Transverse colon (tissue), 4 donors: ENCODE data around the gene MACROH2A2. TPM values are rescaled to one million over a fixed set of nuclear protein-coding genes. Genes with fewer than 3 reads are reported as not detected.
A peak's percentile ranks its signal among the peaks of the same experiment; 100 is the strongest.

ENCODE experiments used
- DNase-seq: peaks from one replicate; pipeline ENCODE4 v3.0.0-alpha.2; 2019
- H3K27ac ChIP-seq, 4 donors: fragments of 200-600 bp; sonication (generic); 2 replicates each; pipeline ENCODE4 v1.5.1; 2016 to 2018; ENCODE audit warnings: inconsistent platforms in 4 of 4
- H3K27me3 ChIP-seq: fragments of 200-600 bp; sonication (generic); 2 replicates; pipeline ENCODE4 v1.5.1; 2017; ENCODE audit warnings: inconsistent platforms
- H3K36me3 ChIP-seq, 4 donors: fragments of 200-600 bp; sonication (generic); 2 replicates each; pipeline ENCODE4 v1.5.1; 2017 to 2019; ENCODE audit warnings: inconsistent platforms in 4 of 4
- H3K4me1 ChIP-seq, 4 donors: fragments of 200-600 bp; sonication (generic); 2 replicates each; pipeline ENCODE4 v1.5.1; 2017 to 2020; ENCODE audit warnings: inconsistent platforms in 4 of 4
- H3K4me3 ChIP-seq, 4 donors: fragments of 200-600 bp; sonication (generic); 1 replicate in 1 of 4; 2 replicates in 3 of 4; pipeline versions ENCODE4 v1.5.1 to v1.6.1; 2017 to 2019; ENCODE audit warnings: inconsistent platforms in 4 of 4
- H3K9me3 ChIP-seq, 2 donors: fragments of 200-600 bp; sonication (generic); 2 replicates each; pipeline ENCODE4 v1.5.1; 2017 to 2019; ENCODE audit warnings: inconsistent platforms in 2 of 2
- CTCF ChIP-seq, 5 experiments: fragments of 200-600 bp in 3 of 5; fragments of 450-650 bp in 2 of 5; sonication (generic) in 3 of 5; IDR thresholded peaks; 1 replicate in 2 of 5; 2 replicates in 3 of 5; pipeline ENCODE4 v1.5.1; 2016 to 2017; ENCODE audit warnings: antibody characterized with exemption in 5 of 5, inconsistent platforms in 3 of 5, mild to moderate bottlenecking in 2 of 5, moderate library complexity in 1 of 5
- EP300 ChIP-seq: sonication (generic); formaldehyde crosslinking; IDR thresholded peaks from one replicate; pipeline ENCODE4 v1.6.1; 2017; ENCODE audit warnings: antibody characterized with exemption, low read depth
- POLR2A ChIP-seq: fragments of 450-650 bp; IDR thresholded peaks from one replicate; pipeline ENCODE4 v1.6.1; 2016; ENCODE audit warnings: antibody characterized with exemption, mild to moderate bottlenecking, moderate library complexity
- POLR2AphosphoS5 ChIP-seq, 3 donors: sonication (generic); formaldehyde crosslinking; IDR thresholded peaks; one replicate each; pipeline ENCODE4 v1.6.1; 2016; ENCODE audit warnings: antibody characterized with exemption in 3 of 3
- WGBS, 2 donors: methylation state at CpG; one replicate each; pipeline ENCODE4 v1.1.5; 2018; ENCODE audit warnings: low coverage in 1 of 2; 5-methylcytosine and 5-hydroxymethylcytosine counted together
- in situ Hi-C, 4 donors: fragments of 200-750 bp; cut with MboI; loops; one replicate each; pipeline versions ENCODE4 v1.15.0 to v1.15.1; 2017; ENCODE audit warnings: low sequenced_read_pairs in 3 of 4, low pct_ligation_motif_present in 1 of 4, low pct_unique_long_range_greater_than_20kb in 1 of 4
- intact Hi-C: fragments of 100-400 bp; cut with DNase I; formaldehyde crosslinking; loops from one replicate; pipeline ENCODE4 v1.15.1; 2023; ENCODE audit warnings: low total_unique reads
- total RNA-seq, 4 donors: library from RNA; depleted of rRNA; stranded (reverse); fragments of >200 nt; gene quantifications; one replicate each; pipeline ENCODE4 v1.1.0, GENCODE V29; 2016

MACROH2A2 gene
- total RNA-seq, 4 donors from 2014 or later = 1.6 to 8.6 (median 7.8) TPM

GRCh38 chr10:70114902-70115301, 62.3 kb downstream of the MACROH2A2 start:
- Histone ChIP-seq H3K9me3 (no peaks in the 10 kb centered on the region), H3K4me3 (no peak overlapping the region), H3K27me3 (no peaks in the 10 kb centered on the region), H3K4me1 (no peaks in the 10 kb centered on the region), H3K27ac (no peak overlapping the region), H3K36me3 (peaks cover 0 to 18% (median 7%) of the 10 kb centered on the region in 4 donors)
- in situ Hi-C loops = no loop called here
- TF ChIP-seq POLR2AphosphoS5 (IDR thresholded peaks at IDR 0.05) = no peak
- no peak for TF ChIP-seq CTCF (IDR thresholded peaks at IDR 0.05)
- TF ChIP-seq POLR2A = no peak
- TF ChIP-seq EP300 = no peak
- no peak for DNase-seq
- intact Hi-C loops = no loop called here
- WGBS, 2 donors = 92 to 100% methylated on average over 1 to 15 of the region's 15 CpGs

GRCh38 chr10:70115948-70116682, 63.5 kb downstream of the MACROH2A2 start:
- in situ Hi-C loops = no loop called here
- TF ChIP-seq CTCF (IDR thresholded peaks at IDR 0.05) (peak; percentile 86 to 93 (median 91)), EP300 (no peak)
- intact Hi-C loops = no loop called here
- WGBS, 2 donors = 40 to 44% methylated on average over 2 to 12 of the region's 12 CpGs
- Histone ChIP-seq H3K9me3 (no peaks in the 10 kb centered on the region), H3K4me1 (no peaks in the 10 kb centered on the region), H3K4me3 (no peak overlapping the region), H3K27ac (no peak overlapping the region), H3K36me3 (peaks cover 0 to 24% (median 2%) of the 10 kb centered on the region in 4 donors), H3K27me3 (no peaks in the 10 kb centered on the region)
- DNase-seq = peak; percentile 70

- H3K27ac ChIP-seq = no peak overlapping the region
- H3K4me3 ChIP-seq = no peak overlapping the region
- no peaks in the 10 kb centered on the region for H3K4me1 ChIP-seq
- WGBS, 2 donors = 89% methylated on average over 10 of the region's 10 CpGs; no CpG with 5 or more reads in 1 of the 2 donors
- H3K36me3 ChIP-seq = peaks cover 0 to 24% (median 2%) of the 10 kb centered on the region in 4 donors
- intact Hi-C loops (no loop called here), in situ Hi-C loops (no loop called here)
- no peak for DNase-seq
- TF ChIP-seq EP300 (no peak), CTCF (IDR thresholded peaks at IDR 0.05) (no peak), POLR2AphosphoS5 (IDR thresholded peaks at IDR 0.05) (no peak), POLR2A (no peak)
- H3K27me3 ChIP-seq = no peaks in the 10 kb centered on the region
- H3K9me3 ChIP-seq = no peaks in the 10 kb centered on the region
Measured at GRCh38 chr10:70117646-70118045, 65.0 kb downstream of the MACROH2A2 start.

GRCh38 chr10:70118196-70118595, 65.5 kb downstream of the MACROH2A2 start:
- Histone ChIP-seq H3K4me3 (no peak overlapping the region), H3K27me3 (no peaks in the 10 kb centered on the region), H3K27ac (no peak overlapping the region), H3K36me3 (peaks cover 0 to 24% (median 2%) of the 10 kb centered on the region in 4 donors), H3K9me3 (no peaks in the 10 kb centered on the region), H3K4me1 (no peaks in the 10 kb centered on the region)
- intact Hi-C loops (no loop called here), in situ Hi-C loops (no loop called here)
- DNase-seq = no peak
- TF ChIP-seq EP300 = no peak
- no peak for TF ChIP-seq POLR2A
- no peak for TF ChIP-seq POLR2AphosphoS5 (IDR thresholded peaks at IDR 0.05)
- no peak for TF ChIP-seq CTCF (IDR thresholded peaks at IDR 0.05)
- WGBS, 2 donors = 90 to 94% methylated on average over 1 to 3 of the region's 3 CpGs
